CD8-positive, alpha-beta memory T cell (primary cell): ENCODE data around the gene NLGN2. TPM values are rescaled to one million over a fixed set of nuclear protein-coding genes. Genes with fewer than 3 reads are reported as not detected.

Experiments used
- CTCF ChIA-PET: fragments of 350-600 bp; sonication (Branson Sonifier 250); formaldehyde crosslinking; loops from one replicate; lab custom pipeline; 2021; ENCODE audit warnings: antibody characterized with exemption; lab: Charles Lee
- POLR2A ChIA-PET: fragments of 350-600 bp; sonication (Branson Sonifier 250); formaldehyde crosslinking; loops from one replicate; lab custom pipeline; 2021; ENCODE audit warnings: antibody characterized with exemption; lab: Charles Lee
- DNase-seq, 5 donors: peaks; one replicate each; pipeline versions ENCODE4 v3.0.0 to v3.0.0-alpha.2; 2020 to 2022; ENCODE audit warnings: mixed read lengths in 1 of 5
- H3K27ac ChIP-seq: one replicate; pipeline ENCODE4 v1.7.0; 2013; ENCODE audit warnings: low read depth, mild to moderate bottlenecking, low read length, moderate library complexity
- H3K27me3 ChIP-seq: 2 replicates; pipeline ENCODE4 v1.7.0; 2013; ENCODE audit warnings: low read length, mild to moderate bottlenecking; ENCODE audit not compliant: insufficient read depth, poor library complexity, severe bottlenecking
- H3K36me3 ChIP-seq: 2 replicates; pipeline ENCODE4 v1.7.0; 2013; ENCODE audit warnings: mild to moderate bottlenecking, low read length, moderate library complexity; ENCODE audit not compliant: insufficient read depth
- H3K4me1 ChIP-seq: 2 replicates; pipeline ENCODE4 v1.7.0; 2013; ENCODE audit warnings: mild to moderate bottlenecking, low read length, moderate library complexity; ENCODE audit not compliant: insufficient read depth
- H3K4me3 ChIP-seq: 2 replicates; pipeline ENCODE4 v1.7.0; 2013; ENCODE audit warnings: mild to moderate bottlenecking, low read length
- H3K9me3 ChIP-seq: 2 replicates; pipeline ENCODE4 v1.7.0; 2013; ENCODE audit warnings: mild to moderate bottlenecking, low read length
- H3K27ac Mint-ChIP-seq, 8 donors: one replicate each; pipeline ENCODE4 v1.8.0; 2020 to 2021; ENCODE audit warnings: mixed read lengths in 8 of 8, mild to moderate bottlenecking in 6 of 8, inconsistent platforms in 3 of 8, moderate library complexity in 3 of 8
- H3K27me3 Mint-ChIP-seq, 2 donors: one replicate each; pipeline ENCODE4 v1.8.0; 2020 to 2021; ENCODE audit warnings: mixed read lengths in 2 of 2, mild to moderate bottlenecking in 1 of 2, moderate library complexity in 1 of 2
- H3K36me3 Mint-ChIP-seq, 3 donors: one replicate each; pipeline ENCODE4 v1.8.0; 2020 to 2021; ENCODE audit warnings: mixed read lengths in 3 of 3, inconsistent platforms in 1 of 3, mild to moderate bottlenecking in 1 of 3
- H3K4me1 Mint-ChIP-seq, 3 donors: one replicate each; pipeline ENCODE4 v1.8.0; 2020 to 2021; ENCODE audit warnings: mixed read lengths in 3 of 3, inconsistent platforms in 1 of 3, mild to moderate bottlenecking in 1 of 3
- H3K4me3 Mint-ChIP-seq, 7 donors: one replicate each; pipeline ENCODE4 v1.8.0; 2020 to 2021; ENCODE audit warnings: mixed read lengths in 7 of 7, mild to moderate bottlenecking in 6 of 7, moderate library complexity in 4 of 7, inconsistent platforms in 2 of 7
- H3K9me3 Mint-ChIP-seq, 5 donors: one replicate each; pipeline ENCODE4 v1.8.0; 2020 to 2022; ENCODE audit warnings: mixed read lengths in 5 of 5, mild to moderate bottlenecking in 3 of 5, moderate library complexity in 2 of 5, inconsistent platforms in 1 of 5
- polyA plus RNA-seq: library from polyadenylated mRNA; unstranded; fragments of 300-500 nt; fragmentation: Illumina TruSeq; gene quantifications from one replicate; pipeline ENCODE4 v1.2.3, GENCODE V29; 2021
- total RNA-seq, 2 experiments: library from RNA; stranded (reverse); gene quantifications; one replicate each; pipeline ENCODE4 v1.2.3, GENCODE V29; 2021

NLGN2 gene
- total and polyA plus RNA-seq, 3 experiments from 2014 or later, result 0.06 to 6.6 (median 5.6) TPM

- Histone ChIP-seq H3K27me3 (peaks cover 43% of the 10 kb centered on the region), H3K4me3 (peak within 1 kb of the TSS; percentile 41), H3K4me1 (peaks cover 50% of the 10 kb centered on the region), H3K9me3 (no peaks in the 10 kb centered on the region), H3K36me3 (no peaks in the 10 kb centered on the region), H3K27ac (no peak within 1 kb of the TSS)
- Mint-ChIP-seq H3K4me1 (peaks cover 33 to 56% (median 47%) of the 10 kb centered on the region in 3 donors), H3K27me3 (peaks cover 41 to 49% of the 10 kb centered on the region in 2 donors), H3K4me3 (peak within 1 kb of the TSS; percentile 52 to 81 (median 73)), H3K36me3 (peaks cover 4 to 10% (median 7%) of the 10 kb centered on the region in 3 donors), H3K9me3 (no peaks in the 10 kb centered on the region), H3K27ac (peak within 1 kb of the TSS; percentile 39 to 71 (median 56))
- CTCF ChIA-PET, result interaction anchor here (1.0 to 5.1 kb wide), 3 partner anchors 40 to 84 kb away, joined by 3 to 78 read pairs (median 3); partner anchors contain the start of genes TMEM95 and ZBTB4
- POLR2A ChIA-PET, result interaction anchor here (1.1 to 2.2 kb wide), 5 partner anchors 15 to 121 kb away, joined by 3 to 11 read pairs (median 3); partner anchors contain the start of gene ZBTB4
- DNase-seq, result no peak
Measured at GRCh38 chr17:7439462-7440112, 31.9 kb downstream of the NLGN2 start, which contains the start of gene FGF11. TSS of gene FGF11 (plus strand) at chr17:7439512. CDS start at chr17:7439621, 109 bp downstream.

- peak in 4 of 5 donors; percentile 11 to 61 (median 32) for DNase-seq
- CTCF ChIA-PET, result interaction anchor here (1.0 to 1.6 kb wide), 4 partner anchors 39 to 120 kb away, joined by 3 to 5 read pairs (median 3); partner anchors contain the start of gene ZBTB4
- H3K36me3 ChIP-seq, result no peaks in the 10 kb centered on the region
- peak overlapping the region; percentile 52 to 81 (median 73) for H3K4me3 Mint-ChIP-seq
- POLR2A ChIA-PET, result interaction anchor here (1.1 to 2.2 kb wide), 5 partner anchors 15 to 120 kb away, joined by 3 to 11 read pairs (median 3); partner anchors contain the start of gene ZBTB4
- H3K27me3 Mint-ChIP-seq, result peaks cover 41 to 54% of the 10 kb centered on the region in 2 donors
- H3K4me3 ChIP-seq, result peak overlapping the region; percentile 41
- H3K9me3 Mint-ChIP-seq, result no peaks in the 10 kb centered on the region
- H3K4me1 ChIP-seq, result peaks cover 54% of the 10 kb centered on the region
- peak overlapping the region in 3 of 8 donors; percentile 33 to 54 (median 39) for H3K27ac Mint-ChIP-seq
- H3K27me3 ChIP-seq, result peaks cover 48% of the 10 kb centered on the region
- peaks cover 34 to 58% (median 48%) of the 10 kb centered on the region in 3 donors for H3K4me1 Mint-ChIP-seq
- H3K27ac ChIP-seq, result no peak overlapping the region
- no peaks in the 10 kb centered on the region for H3K9me3 ChIP-seq
- H3K36me3 Mint-ChIP-seq, result peaks cover 4 to 9% (median 7%) of the 10 kb centered on the region in 3 donors
Measured at GRCh38 chr17:7440113-7440833, 32.6 kb downstream of the NLGN2 start.

DNA sequence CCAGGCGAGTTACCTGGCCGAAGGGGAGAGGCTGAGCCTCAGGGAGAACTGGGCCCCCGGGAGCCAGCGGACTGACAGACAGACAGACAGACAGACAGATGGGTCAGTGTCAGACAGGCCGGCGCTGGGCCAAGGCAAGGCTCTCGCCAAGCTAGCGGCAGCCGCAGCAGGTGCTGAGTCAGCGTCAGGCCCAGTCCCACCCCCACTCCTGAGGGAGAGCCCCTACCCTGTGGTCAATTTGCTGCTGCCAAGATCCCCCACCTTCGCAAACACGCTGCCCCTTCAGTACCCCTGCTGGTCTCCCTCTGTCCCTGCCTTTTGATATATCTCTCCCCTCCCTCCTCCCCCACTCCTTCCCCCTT is 33.2 kb downstream of the NLGN2 start:
- Mint-ChIP-seq H3K27me3 (peaks cover 45 to 60% of the 10 kb centered on the region in 2 donors), H3K4me1 (peaks cover 36 to 61% (median 51%) of the 10 kb centered on the region in 3 donors), H3K27ac (no peak overlapping the region), H3K4me3 (peak overlapping the region in 4 of 7 donors; percentile 52 to 78 (median 75)), H3K9me3 (no peaks in the 10 kb centered on the region), H3K36me3 (peaks cover 4 to 9% (median 6%) of the 10 kb centered on the region in 3 donors)
- DNase-seq, result no peak
- CTCF ChIA-PET, result interaction anchor here (0.8 to 1.6 kb wide), 6 partner anchors 38 to 120 kb away, joined by 3 to 5 read pairs (median 3); partner anchors contain the start of gene ZBTB4
- Histone ChIP-seq H3K4me3 (no peak overlapping the region), H3K27ac (no peak overlapping the region), H3K4me1 (peaks cover 59% of the 10 kb centered on the region), H3K9me3 (no peaks in the 10 kb centered on the region), H3K27me3 (peaks cover 53% of the 10 kb centered on the region), H3K36me3 (no peaks in the 10 kb centered on the region)
- POLR2A ChIA-PET, result interaction anchor here (0.5 to 2.2 kb wide), 6 partner anchors 9 to 57 kb away, joined by 3 to 11 read pairs (median 4); partner anchors contain the start of gene ZBTB4

DNA sequence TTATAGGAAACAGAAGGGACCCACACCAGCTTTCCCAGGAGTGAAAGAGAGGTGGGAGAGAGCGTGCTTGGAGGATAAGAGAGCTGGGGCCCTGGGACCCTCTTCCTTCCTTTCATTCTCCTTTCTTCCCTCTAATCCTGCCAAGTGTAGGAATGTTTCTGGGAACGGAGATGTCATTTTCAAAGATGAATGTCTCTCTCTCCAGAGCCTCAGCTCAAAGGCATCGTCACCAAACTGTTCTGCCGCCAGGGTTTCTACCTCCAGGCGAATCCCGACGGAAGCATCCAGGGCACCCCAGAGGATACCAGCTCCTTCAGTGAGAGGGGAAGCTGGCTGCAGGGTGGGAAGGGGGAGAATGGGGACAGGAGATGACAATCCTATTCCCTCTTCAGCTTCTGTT is 33.6 kb downstream of the NLGN2 start:
- Histone ChIP-seq H3K9me3 (no peaks in the 10 kb centered on the region), H3K4me1 (peaks cover 58% of the 10 kb centered on the region), H3K4me3 (no peak overlapping the region), H3K36me3 (no peaks in the 10 kb centered on the region), H3K27me3 (peaks cover 56% of the 10 kb centered on the region), H3K27ac (no peak overlapping the region)
- Mint-ChIP-seq H3K27me3 (peaks cover 48 to 64% of the 10 kb centered on the region in 2 donors), H3K36me3 (peaks cover 4 to 12% (median 6%) of the 10 kb centered on the region in 3 donors), H3K9me3 (no peaks in the 10 kb centered on the region), H3K4me1 (peaks cover 35 to 60% (median 52%) of the 10 kb centered on the region in 3 donors), H3K4me3 (no peak overlapping the region), H3K27ac (no peak overlapping the region)
- POLR2A ChIA-PET, result interaction anchor here (0.5 to 2.2 kb wide), 3 partner anchors 10 to 47 kb away, joined by 4 to 11 read pairs (median 6); partner anchors contain the start of gene ZBTB4
- DNase-seq, result no peak
- CTCF ChIA-PET, result interaction anchor here (0.8 to 1.6 kb wide), 6 partner anchors 38 to 119 kb away, joined by 3 to 5 read pairs (median 3); partner anchors contain the start of gene ZBTB4

DNA sequence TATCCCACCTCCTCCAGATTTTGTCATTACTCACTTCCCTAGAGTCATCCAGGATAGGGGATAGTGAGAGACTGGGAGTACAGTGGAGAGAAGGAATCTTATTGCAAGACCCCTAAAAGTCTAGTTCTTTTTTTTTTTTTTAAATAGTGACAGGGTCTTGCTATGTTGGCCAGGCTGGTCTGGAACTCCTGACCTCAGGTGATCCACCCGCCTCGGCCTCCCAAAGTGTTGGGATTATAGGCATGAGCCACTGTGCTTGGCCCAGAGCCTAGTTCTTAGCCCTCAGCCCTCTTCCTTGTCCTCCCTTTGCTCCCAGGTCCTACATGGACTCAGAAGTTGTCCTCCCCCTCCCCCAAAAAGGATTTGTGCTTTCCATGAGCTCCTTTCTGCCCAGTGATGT is 34.5 kb downstream of the NLGN2 start:
- Mint-ChIP-seq H3K27me3 (peaks cover 51 to 73% of the 10 kb centered on the region in 2 donors), H3K9me3 (no peaks in the 10 kb centered on the region)
- CTCF ChIA-PET, result interaction anchor here (1.0 to 1.6 kb wide), 3 partner anchors 43 to 118 kb away, joined by 3 to 5 read pairs (median 3); no protein-coding TSS in a partner anchor

GRCh38 chr17:7443499-7444485 is 36.1 kb downstream of the NLGN2 start:
- no peak for DNase-seq
- Histone ChIP-seq H3K4me1 (peaks cover 33% of the 10 kb centered on the region), H3K27ac (no peak overlapping the region), H3K9me3 (no peaks in the 10 kb centered on the region), H3K36me3 (no peaks in the 10 kb centered on the region), H3K4me3 (no peak overlapping the region), H3K27me3 (peaks cover 57% of the 10 kb centered on the region)
- peaks cover 23 to 43% (median 32%) of the 10 kb centered on the region in 3 donors for H3K4me1 Mint-ChIP-seq
- H3K27ac Mint-ChIP-seq, result peak overlapping the region in 1 of 8 donors; percentile 61
- CTCF ChIA-PET, result interaction anchor here (0.8 to 2.6 kb wide), 6 partner anchors 9 to 244 kb away, joined by 3 to 10 read pairs (median 4); partner anchors contain the start of genes TMEM102, TP53 and ZBTB4
- no peaks in the 10 kb centered on the region for H3K9me3 Mint-ChIP-seq
- peaks cover 0 to 12% (median 2%) of the 10 kb centered on the region in 3 donors for H3K36me3 Mint-ChIP-seq
- H3K27me3 Mint-ChIP-seq, result peaks cover 49 to 79% of the 10 kb centered on the region in 2 donors
- H3K4me3 Mint-ChIP-seq, result peak overlapping the region in 1 of 7 donors; percentile 17
- POLR2A ChIA-PET, result interaction anchor here (1.1 to 2.8 kb wide), 5 partner anchors 11 to 142 kb away, joined by 3 to 12 read pairs (median 6); partner anchors contain the start of genes POLR2A and ZBTB4

More for the DNA sequence above, 34.5 kb downstream of the NLGN2 start:
- H3K27ac Mint-ChIP-seq, result no peak overlapping the region
- H3K4me3 ChIP-seq, result no peak overlapping the region
- peaks cover 49% of the 10 kb centered on the region for H3K4me1 ChIP-seq
- POLR2A ChIA-PET, result interaction anchor here (0.6 kb wide), 1 partner anchor 80 kb away, joined by 3 read pairs; no protein-coding TSS in a partner anchor
- no peak overlapping the region for H3K27ac ChIP-seq
- H3K4me3 Mint-ChIP-seq, result peak overlapping the region in 1 of 7 donors; percentile 16
- DNase-seq, result no peak
- no peaks in the 10 kb centered on the region for H3K9me3 ChIP-seq
- H3K27me3 ChIP-seq, result peaks cover 59% of the 10 kb centered on the region
- peaks cover 4 to 12% (median 4%) of the 10 kb centered on the region in 3 donors for H3K36me3 Mint-ChIP-seq
- H3K36me3 ChIP-seq, result no peaks in the 10 kb centered on the region
- peaks cover 33 to 54% (median 45%) of the 10 kb centered on the region in 3 donors for H3K4me1 Mint-ChIP-seq
